Measurements from ENCODE around the gene MLST8.

DNA sequence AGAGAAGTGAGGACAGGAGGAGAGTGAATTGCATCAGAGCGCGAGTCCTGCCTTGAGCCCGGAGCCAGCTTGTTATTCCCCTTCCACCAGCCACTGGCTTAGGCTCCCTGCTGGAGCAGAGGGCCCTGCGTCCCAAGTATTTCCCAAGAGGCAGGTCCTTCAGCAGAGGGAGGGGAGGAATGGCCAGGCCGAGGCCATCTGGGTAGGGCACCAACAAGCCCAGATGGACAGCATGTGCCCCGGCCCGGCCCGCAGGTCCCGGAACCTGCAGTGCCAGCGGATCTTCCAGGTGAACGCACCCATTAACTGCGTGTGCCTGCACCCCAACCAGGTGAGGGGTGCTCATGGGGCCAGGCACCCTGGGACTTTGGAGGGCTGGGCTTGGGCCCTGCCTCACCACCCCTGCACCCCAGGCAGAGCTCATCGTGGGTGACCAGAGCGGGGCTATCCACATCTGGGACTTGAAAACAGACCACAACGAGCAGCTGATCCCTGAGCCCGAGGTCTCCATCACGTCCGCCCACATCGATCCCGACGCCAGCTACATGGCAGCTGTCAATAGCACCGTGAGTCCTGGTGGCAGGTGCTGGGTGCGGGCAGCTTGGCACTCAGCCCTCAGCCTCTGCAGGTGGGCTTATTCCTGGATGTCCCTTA is 1.7 kb downstream of the MLST8 start:
- no peak for TF ChIP-seq POLR2A (IDR thresholded peaks at IDR 0.05)
- TF ChIP-seq, protein P1, sequence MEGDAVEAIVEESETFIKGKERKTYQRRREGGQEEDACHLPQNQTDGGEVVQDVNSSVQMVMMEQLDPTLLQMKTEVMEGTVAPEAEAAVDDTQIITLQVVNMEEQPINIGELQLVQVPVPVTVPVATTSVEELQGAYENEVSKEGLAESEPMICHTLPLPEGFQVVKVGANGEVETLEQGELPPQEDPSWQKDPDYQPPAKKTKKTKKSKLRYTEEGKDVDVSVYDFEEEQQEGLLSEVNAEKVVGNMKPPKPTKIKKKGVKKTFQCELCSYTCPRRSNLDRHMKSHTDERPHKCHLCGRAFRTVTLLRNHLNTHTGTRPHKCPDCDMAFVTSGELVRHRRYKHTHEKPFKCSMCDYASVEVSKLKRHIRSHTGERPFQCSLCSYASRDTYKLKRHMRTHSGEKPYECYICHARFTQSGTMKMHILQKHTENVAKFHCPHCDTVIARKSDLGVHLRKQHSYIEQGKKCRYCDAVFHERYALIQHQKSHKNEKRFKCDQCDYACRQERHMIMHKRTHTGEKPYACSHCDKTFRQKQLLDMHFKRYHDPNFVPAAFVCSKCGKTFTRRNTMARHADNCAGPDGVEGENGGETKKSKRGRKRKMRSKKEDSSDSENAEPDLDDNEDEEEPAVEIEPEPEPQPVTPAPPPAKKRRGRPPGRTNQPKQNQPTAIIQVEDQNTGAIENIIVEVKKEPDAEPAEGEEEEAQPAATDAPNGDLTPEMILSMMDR (IDR thresholded peaks at IDR 0.05), result no peak
- TF ChIP-seq EP300 (IDR thresholded peaks at IDR 0.05), result no peak
